Measurements from ENCODE around the gene WDHD1.
"Not testable (repeated sequence)": the region's sequence is repeated elsewhere in the genome, so short reads cannot be mapped to it uniquely, and the experiment has no call there.

WDHD1 gene

GRCh38 chr14:55047301-55048053 is 20.6 kb upstream of the WDHD1 start:
- DNase-seq = no peak

GRCh38 chr14:55045087-55045486 is 18.2 kb upstream of the WDHD1 start:
- DNase-seq = no peak

- no peak for DNase-seq
These were observed 16.6 kb upstream of the WDHD1 start for GRCh38 chr14:55043528-55043927.

- DNase-seq = no peak
These were observed 11.8 kb upstream of the WDHD1 start for GRCh38 chr14:55038708-55039107.

GRCh38 chr14:55037995-55038394 is 11.1 kb upstream of the WDHD1 start:
- DNase-seq = not testable (repeated sequence)

GRCh38 chr14:55031190-55031589 is 4.3 kb upstream of the WDHD1 start:
- no peak for DNase-seq

GRCh38 chr14:55028476-55028875 is 1.6 kb upstream of the WDHD1 start:
- no peak for DNase-seq

- no peak for DNase-seq
These were observed 1.2 kb upstream of the WDHD1 start for GRCh38 chr14:55028066-55028465.

GRCh38 chr14:55026441-55026792 is 482 bp downstream of the WDHD1 start:
- DNase-seq = no peak

GRCh38 chr14:55025948-55026347 is 951 bp downstream of the WDHD1 start:
- no peak for DNase-seq

GRCh38 chr14:55024365-55024764 is 2.5 kb downstream of the WDHD1 start:
- not testable (repeated sequence) for DNase-seq

GRCh38 chr14:55019968-55020554 is 6.8 kb downstream of the WDHD1 start:
- no peak for DNase-seq

- no peak for DNase-seq
These were observed 11.9 kb downstream of the WDHD1 start for GRCh38 chr14:55015006-55015405.

- DNase-seq = no peak
These were observed 21.8 kb downstream of the WDHD1 start for GRCh38 chr14:55005071-55005470.

- DNase-seq = peak; percentile 18
These were observed 26.5 kb downstream of the WDHD1 start for GRCh38 chr14:55000381-55000780.

GRCh38 chr14:54985156-54985555 is 41.7 kb downstream of the WDHD1 start:
- no peak for DNase-seq

- no peak for DNase-seq
These were observed 45.2 kb downstream of the WDHD1 start for GRCh38 chr14:54981698-54982097.

GRCh38 chr14:54979039-54979438 is 47.9 kb downstream of the WDHD1 start:
- no peak for DNase-seq

- no peak for DNase-seq
These were observed 50.6 kb downstream of the WDHD1 start for GRCh38 chr14:54976316-54976715.

GRCh38 chr14:54975856-54976255 is 51.0 kb downstream of the WDHD1 start:
- no peak for DNase-seq

GRCh38 chr14:54974788-54975414 is 52.0 kb downstream of the WDHD1 start:
- DNase-seq = no peak

- no peak for DNase-seq
These were observed 59.4 kb downstream of the WDHD1 start for GRCh38 chr14:54967496-54967895.

GRCh38 chr14:54955143-54955542 is 71.8 kb downstream of the WDHD1 start:
- DNase-seq = no peak

GRCh38 chr14:54953609-54954008 is 73.3 kb downstream of the WDHD1 start:
- not testable (repeated sequence) for DNase-seq
